Activated CD4-positive, alpha-beta T cell treated with anti-CD3 and anti-CD28 coated beads, Interleukin-2, amount 50 U/mL, for 1 hour (primary cell): ENCODE measurements around the gene TMEM161B.
A peak's percentile ranks its signal among the peaks of the same experiment; 100 is the strongest.
"Not testable (repeated sequence)": the region's sequence is repeated elsewhere in the genome, so short reads cannot be mapped to it uniquely, and the experiment has no call there.

Experiments used
- DNase-seq: peaks from one replicate; pipeline ENCODE4 v3.0.0-alpha.2; 2020

Gene TMEM161B

GRCh38 chr5:88248743-88249540 is 19.7 kb downstream of the TMEM161B start:
- no peak for DNase-seq

- DNase-seq, result no peak
Measured at GRCh38 chr5:88248094-88248493, 20.6 kb downstream of the TMEM161B start.

GRCh38 chr5:88245893-88246244 is 22.8 kb downstream of the TMEM161B start:
- DNase-seq, result no peak

GRCh38 chr5:88245241-88245892 is 23.3 kb downstream of the TMEM161B start:
- DNase-seq, result no peak

- no peak for DNase-seq
Measured at GRCh38 chr5:88244686-88245085, 24.0 kb downstream of the TMEM161B start.

GRCh38 chr5:88243493-88243892 is 25.2 kb downstream of the TMEM161B start:
- not testable (repeated sequence) for DNase-seq

GRCh38 chr5:88238732-88239131 is 29.9 kb downstream of the TMEM161B start:
- no peak for DNase-seq

- no peak for DNase-seq
Measured at GRCh38 chr5:88236866-88237642, 31.6 kb downstream of the TMEM161B start.

GRCh38 chr5:88235828-88236227 is 32.8 kb downstream of the TMEM161B start:
- DNase-seq, result no peak

- DNase-seq, result no peak
Measured at GRCh38 chr5:88235346-88235745, 33.3 kb downstream of the TMEM161B start.

- DNase-seq, result no peak
Measured at GRCh38 chr5:88230546-88231066, 38.0 kb downstream of the TMEM161B start.

GRCh38 chr5:88226881-88227450 is 41.7 kb downstream of the TMEM161B start:
- DNase-seq, result no peak

- no peak for DNase-seq
Measured at GRCh38 chr5:88214655-88215054, 54.0 kb downstream of the TMEM161B start.

GRCh38 chr5:88207575-88207974 is 61.1 kb downstream of the TMEM161B start:
- no peak for DNase-seq

GRCh38 chr5:88203981-88204750 is 64.5 kb downstream of the TMEM161B start:
- DNase-seq, result peak; percentile 25

- DNase-seq, result no peak
Measured at GRCh38 chr5:88195636-88196035, 73.0 kb downstream of the TMEM161B start.

GRCh38 chr5:88193896-88194295 is 74.7 kb downstream of the TMEM161B start:
- no peak for DNase-seq

GRCh38 chr5:88190106-88190834 is 78.4 kb downstream of the TMEM161B start:
- DNase-seq, result no peak

- not testable (repeated sequence) for DNase-seq
Measured at GRCh38 chr5:88189484-88189883, 79.2 kb downstream of the TMEM161B start.

- DNase-seq, result no peak
Measured at GRCh38 chr5:88188458-88189132, 80.0 kb downstream of the TMEM161B start.

GRCh38 chr5:88183255-88183654 is 85.4 kb downstream of the TMEM161B start:
- no peak for DNase-seq
